SK-N-MC (cell line): Measurements from ENCODE around the gene SLC5A10.

Experiments used
- DNase-seq: peaks from one replicate; pipeline ENCODE4 v3.0.0-alpha.2; 2011; ENCODE audit warnings: low read depth, low spot score
- H3K27ac ChIP-seq: fragments of 200-600 bp; sonication (generic); 2 replicates; pipeline ENCODE4 v1.5.1; 2016; ENCODE audit warnings: mixed run types
- H3K36me3 ChIP-seq: fragments of 200-600 bp; sonication (generic); 2 replicates; pipeline ENCODE4 v1.6.1; 2017; ENCODE audit warnings: antibody characterized with exemption, low read length, mixed read lengths; ENCODE audit not compliant: insufficient read depth
- H3K4me3 ChIP-seq: fragments of 200-600 bp; sonication (generic); 2 replicates; pipeline ENCODE4 v1.5.1; 2016
- H3K9ac ChIP-seq: fragments of 200-600 bp; sonication (generic); 2 replicates; pipeline ENCODE4 v1.8.0; 2017; ENCODE audit warnings: mixed run types, mixed read lengths; ENCODE audit not compliant: insufficient read length
- H3K9me3 ChIP-seq: fragments of 200-600 bp; sonication (generic); 2 replicates; pipeline ENCODE4 v1.6.1; 2017; ENCODE audit warnings: low read depth, mild to moderate bottlenecking, antibody characterized with exemption, low read length, moderate library complexity, mixed read lengths
- EZH2 ChIP-seq: fragments of 200-600 bp; sonication (generic); IDR thresholded peaks from one replicate; pipeline ENCODE4 v1.6.1; 2017; ENCODE audit warnings: antibody characterized with exemption
- FOXP2 ChIP-seq: optimal IDR thresholded peaks from 2 replicates; pipeline ENCODE3; 2011; ENCODE audit warnings: mild to moderate bottlenecking, moderate library complexity; ENCODE audit not compliant: insufficient read depth; ENCODE audit errors: extremely low read length, control extremely low read depth
- POLR2AphosphoS5 ChIP-seq: IDR thresholded peaks from 2 replicates; pipeline ENCODE4 v1.6.1; 2012; ENCODE audit warnings: mild to moderate bottlenecking, low read depth, low read length, borderline replicate concordance

Gene SLC5A10

DNA sequence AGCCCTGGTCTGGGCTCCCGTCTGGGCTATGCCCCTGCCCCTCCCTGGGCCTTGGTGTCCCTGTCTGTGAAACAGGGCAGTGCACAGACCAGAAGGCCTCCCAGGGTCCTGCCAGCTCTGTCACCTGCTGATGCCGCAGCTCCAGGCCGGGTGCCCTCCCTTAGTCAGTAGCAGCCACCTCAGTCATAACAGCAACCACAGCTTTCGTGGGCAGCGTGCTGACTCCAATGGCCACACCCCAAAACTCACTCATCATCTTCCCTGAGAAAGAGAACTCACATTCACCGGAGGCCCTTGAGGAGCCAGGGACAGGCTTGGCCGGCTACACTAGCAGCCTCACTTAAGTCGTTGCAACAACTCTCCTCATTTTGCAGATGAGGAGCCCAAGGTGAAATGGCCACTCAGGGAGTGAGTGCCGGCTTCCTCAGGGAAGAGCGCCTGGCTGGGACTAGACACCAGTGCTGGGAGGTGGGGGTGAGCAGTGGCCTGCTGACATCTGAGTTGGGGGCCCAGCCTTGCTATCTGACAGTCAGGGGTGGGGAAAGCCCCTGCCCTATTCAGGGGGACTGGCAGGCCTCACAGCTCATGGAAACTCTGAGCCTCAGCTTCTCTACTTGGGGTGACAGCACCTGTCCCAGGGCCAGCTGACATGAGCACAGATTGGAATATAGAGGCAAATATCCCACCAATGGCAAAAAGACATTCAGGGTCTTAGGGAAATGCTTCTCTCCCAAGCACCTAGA is 22.6 kb downstream of the SLC5A10 start:
- Histone ChIP-seq H3K9me3 (no peaks in the 10 kb centered on the region), H3K36me3 (no peaks in the 10 kb centered on the region), H3K27ac (no peak overlapping the region), H3K4me3 (no peak overlapping the region), H3K9ac (no peak overlapping the region)
- TF ChIP-seq FOXP2: no peak
- no peak for TF ChIP-seq EZH2
- no peak for TF ChIP-seq POLR2AphosphoS5
- DNase-seq: no peak

DNA sequence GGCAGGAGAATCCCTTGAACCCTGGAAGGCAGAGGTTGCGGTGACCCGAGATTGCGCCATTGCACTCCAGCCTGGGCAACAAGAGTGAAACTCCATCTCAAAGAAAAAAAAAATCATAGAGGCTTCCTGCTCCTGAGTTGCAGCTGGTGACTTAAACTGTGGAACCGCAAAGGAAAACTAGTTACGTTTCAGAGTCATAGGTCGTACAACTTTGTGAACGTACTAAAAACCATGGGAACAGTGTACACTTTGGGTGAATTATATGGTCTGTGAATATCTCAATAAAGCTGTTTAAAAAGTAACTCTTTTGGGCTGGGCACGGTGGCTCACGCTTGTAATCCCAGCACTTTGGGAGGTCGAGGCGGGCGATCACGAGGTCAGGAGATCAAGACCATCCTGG is 23.6 kb downstream of the SLC5A10 start:
- no peak overlapping the region for H3K4me3 ChIP-seq
- H3K9ac ChIP-seq: no peak overlapping the region
- no peak for DNase-seq
- TF ChIP-seq POLR2AphosphoS5 (no peak), FOXP2 (no peak), EZH2 (no peak)
- no peaks in the 10 kb centered on the region for H3K36me3 ChIP-seq
- no peak overlapping the region for H3K27ac ChIP-seq
- no peaks in the 10 kb centered on the region for H3K9me3 ChIP-seq

DNA sequence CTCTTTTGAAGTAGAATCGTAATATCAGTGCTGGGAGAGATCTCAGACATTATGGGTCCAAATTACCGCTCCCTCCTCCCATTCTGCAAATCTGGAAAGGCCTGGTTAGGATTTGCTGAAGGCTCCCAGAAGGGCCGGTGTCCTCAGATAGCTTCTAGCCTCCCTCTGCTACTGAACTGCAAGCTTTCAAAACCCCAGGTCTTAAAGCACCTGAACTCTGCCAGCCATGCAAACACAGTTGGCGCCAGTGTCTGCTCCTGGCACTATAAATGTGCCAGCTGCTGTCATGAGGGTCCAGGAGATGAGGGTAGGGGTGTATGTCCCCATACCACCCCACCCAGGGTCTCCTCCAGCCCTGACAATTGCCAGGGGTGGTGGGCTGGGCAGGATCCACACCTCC is 24.2 kb downstream of the SLC5A10 start:
- no peaks in the 10 kb centered on the region for H3K9me3 ChIP-seq
- TF ChIP-seq POLR2AphosphoS5 (no peak), FOXP2 (no peak), EZH2 (no peak)
- DNase-seq: no peak
- no peak overlapping the region for H3K27ac ChIP-seq
- no peak overlapping the region for H3K9ac ChIP-seq
- H3K36me3 ChIP-seq: no peaks in the 10 kb centered on the region
- no peak overlapping the region for H3K4me3 ChIP-seq

DNA sequence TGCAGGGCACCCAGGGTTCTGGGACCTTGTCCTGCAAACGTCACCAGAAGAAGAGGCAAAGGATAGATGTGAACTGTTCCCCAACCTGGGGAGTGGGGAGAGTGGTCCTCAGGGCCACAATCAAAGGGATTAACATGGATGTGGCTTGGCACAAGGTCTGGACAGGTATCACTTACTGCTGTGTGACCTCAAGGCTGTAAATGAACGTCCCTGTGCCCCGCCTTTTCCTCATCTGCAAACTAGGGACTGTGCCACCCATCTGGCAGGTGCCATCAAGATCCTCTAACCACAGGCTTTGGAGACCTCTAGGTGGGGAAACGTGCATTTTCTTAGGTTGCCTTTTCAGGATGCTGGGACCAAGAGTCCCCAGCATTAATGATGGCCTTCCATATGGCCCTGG is 25.1 kb downstream of the SLC5A10 start:
- Histone ChIP-seq H3K36me3 (no peaks in the 10 kb centered on the region), H3K27ac (no peak overlapping the region), H3K9ac (no peak overlapping the region), H3K9me3 (no peaks in the 10 kb centered on the region), H3K4me3 (no peak overlapping the region)
- no peak for DNase-seq
- TF ChIP-seq FOXP2 (no peak), EZH2 (no peak), POLR2AphosphoS5 (no peak)

DNA sequence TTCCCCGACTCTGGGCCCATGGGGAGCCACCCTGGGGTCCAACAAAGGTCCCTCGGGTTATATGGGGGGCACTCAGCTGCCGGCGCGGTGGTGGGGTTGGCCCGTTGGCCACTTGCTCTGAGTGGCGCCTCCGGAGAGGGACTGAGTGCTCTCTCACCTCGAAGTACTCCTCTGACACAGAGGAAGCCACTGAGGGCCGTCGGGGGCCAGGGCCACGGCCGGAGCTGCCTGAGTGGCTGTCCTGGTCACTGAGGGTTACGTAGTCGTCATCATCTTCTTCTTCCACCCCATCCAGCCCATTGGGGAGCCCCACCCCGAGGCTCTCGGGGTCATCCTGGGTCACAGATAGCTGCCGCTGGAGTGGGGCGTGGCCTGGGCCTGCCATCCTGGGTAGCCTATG is 25.7 kb downstream of the SLC5A10 start:
- H3K36me3 ChIP-seq: no peaks in the 10 kb centered on the region

DNA sequence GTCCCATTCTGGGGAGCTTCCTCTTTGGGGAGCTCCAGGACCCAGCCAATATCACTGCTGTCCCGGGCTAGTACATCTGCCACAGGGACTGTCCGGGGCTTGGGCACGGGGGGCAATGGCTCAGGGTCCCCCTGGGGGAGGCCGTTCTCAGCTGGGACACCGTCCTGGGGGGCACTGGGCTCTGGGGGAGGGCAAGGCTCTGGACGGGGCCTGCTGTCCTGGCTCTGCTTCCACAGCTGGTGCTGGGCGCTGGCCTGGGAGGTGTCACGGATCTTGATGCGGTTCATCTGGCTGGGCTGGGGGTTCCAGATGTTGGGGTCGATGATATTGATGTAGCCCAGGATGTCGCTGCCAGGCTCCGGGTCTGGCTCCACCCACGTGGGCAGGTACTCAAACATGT is 26.1 kb downstream of the SLC5A10 start:
- no peak overlapping the region for H3K27ac ChIP-seq
- H3K36me3 ChIP-seq: no peaks in the 10 kb centered on the region
- H3K9ac ChIP-seq: no peak overlapping the region
- no peak for DNase-seq
- TF ChIP-seq EZH2 (no peak), POLR2AphosphoS5 (no peak), FOXP2 (no peak)
- no peak overlapping the region for H3K4me3 ChIP-seq
- H3K9me3 ChIP-seq: no peaks in the 10 kb centered on the region

More for the DNA sequence above, 25.7 kb downstream of the SLC5A10 start:
- Histone ChIP-seq H3K4me3 (no peak overlapping the region), H3K9me3 (no peaks in the 10 kb centered on the region), H3K27ac (no peak overlapping the region), H3K9ac (no peak overlapping the region)
- DNase-seq: no peak
- TF ChIP-seq EZH2 (no peak), FOXP2 (no peak), POLR2AphosphoS5 (no peak)

DNA sequence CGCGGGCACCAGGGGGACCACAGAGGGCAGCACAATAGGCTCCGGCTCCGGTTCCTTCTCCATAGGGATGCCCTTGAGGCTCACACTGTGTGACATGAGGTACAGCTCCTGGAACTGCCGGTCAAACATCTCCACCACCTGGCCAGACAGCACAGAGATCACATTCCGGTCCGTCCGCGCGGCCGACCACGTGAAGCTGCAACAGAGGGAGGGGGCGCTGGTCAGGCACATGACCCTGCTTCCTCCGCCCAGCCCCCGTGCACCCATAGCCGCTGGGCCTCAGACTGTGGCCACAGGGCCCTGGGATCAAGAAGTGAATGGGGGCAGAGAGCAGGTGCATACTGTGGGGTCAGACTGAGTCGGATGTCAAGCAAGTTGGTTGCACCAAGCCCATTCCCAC is 26.7 kb downstream of the SLC5A10 start:
- DNase-seq: no peak
- H3K9me3 ChIP-seq: no peaks in the 10 kb centered on the region
- no peak for TF ChIP-seq FOXP2
- TF ChIP-seq POLR2AphosphoS5: no peak
- no peak for TF ChIP-seq EZH2
- H3K36me3 ChIP-seq: no peaks in the 10 kb centered on the region
- no peak overlapping the region for H3K4me3 ChIP-seq
- no peak overlapping the region for H3K27ac ChIP-seq
- H3K9ac ChIP-seq: no peak overlapping the region

DNA sequence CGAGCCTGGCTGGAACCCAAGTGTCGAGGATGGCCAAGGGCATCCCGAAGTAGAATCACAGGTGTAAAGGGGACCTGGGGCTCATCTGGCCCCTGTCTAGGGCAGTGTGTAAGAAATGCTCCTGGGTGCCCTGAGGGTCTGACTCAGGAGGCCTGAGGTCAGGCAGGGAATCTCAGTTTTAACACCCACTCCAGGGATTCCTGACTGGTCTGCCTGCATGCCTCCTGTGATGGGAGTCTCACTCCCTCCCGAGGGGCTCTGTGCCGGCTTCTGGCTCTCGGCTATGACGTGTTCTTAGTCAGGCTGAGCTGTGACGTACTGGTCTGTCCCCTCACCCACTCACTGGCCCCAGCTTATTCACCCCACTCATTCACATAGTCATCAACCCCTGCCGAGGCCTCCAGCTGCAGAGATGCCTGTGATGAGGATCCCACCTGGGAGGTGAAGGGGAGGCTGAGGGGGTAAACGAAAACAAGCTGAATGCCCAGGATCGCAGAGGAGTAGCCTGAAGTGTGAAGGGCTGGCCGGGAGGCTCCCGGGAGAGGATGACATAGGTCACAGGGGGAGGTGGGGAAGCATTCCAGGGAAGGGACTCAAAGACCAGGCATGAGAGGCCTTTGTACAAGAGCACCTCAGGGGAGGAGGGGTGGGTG is 28.8 kb downstream of the SLC5A10 start:
- Histone ChIP-seq H3K27ac (no peak overlapping the region), H3K9ac (no peak overlapping the region), H3K4me3 (no peak overlapping the region), H3K36me3 (no peaks in the 10 kb centered on the region), H3K9me3 (no peaks in the 10 kb centered on the region)
- no peak for DNase-seq
- no peak for TF ChIP-seq FOXP2
- no peak for TF ChIP-seq POLR2AphosphoS5
